K562 (cell line): ENCODE measurements around the gene TMC5.

ENCODE experiments used
- CREB5 ChIP-seq: fragments of 250-450 bp; sonication (Bioruptor Pico); IDR thresholded peaks from 2 replicates; pipeline ENCODE4 v1.5.0; 2020; ENCODE audit warnings: mild to moderate bottlenecking
- CTCF ChIP-seq, 3 experiments: IDR thresholded peaks in 2 of 3; conservative IDR thresholded peaks in 1 of 3; 2 replicates each; pipeline ENCODE4 v1.5.1; 2011 to 2012; ENCODE audit warnings: low read length in 3 of 3, mild to moderate bottlenecking in 3 of 3, control low read depth in 2 of 3, improper control_type of control experiment in 1 of 3, inconsistent platforms in 1 of 3, low read depth in 1 of 3, mixed read lengths in 1 of 3, moderate library complexity in 1 of 3; ENCODE audit not compliant: insufficient read depth in 2 of 3
- ERF ChIP-seq: fragments of 450-650 bp; formaldehyde crosslinking; IDR thresholded peaks from 2 replicates; pipeline ENCODE4 v1.4.0; 2020; ENCODE audit warnings: mild to moderate bottlenecking, mixed read lengths
- EZH2 ChIP-seq: IDR thresholded peaks from 2 replicates; pipeline ENCODE4 v1.6.1; 2012; ENCODE audit warnings: low read depth, mild to moderate bottlenecking, inconsistent platforms, low read length, borderline replicate concordance
- FOXP1 ChIP-seq: sonication (generic); formaldehyde crosslinking; IDR thresholded peaks from 2 replicates; pipeline ENCODE4 v1.8.0; 2022; ENCODE audit warnings: mild to moderate bottlenecking, missing genetic modification reagents
- NFE2L1 ChIP-seq: fragments of 450-650 bp; IDR thresholded peaks from 2 replicates; pipeline ENCODE4 v1.6.1; 2016; ENCODE audit warnings: missing genetic modification characterization, low read depth, mild to moderate bottlenecking, missing compliant biosample characterization, moderate library complexity, borderline replicate concordance
- NFYB ChIP-seq: IDR thresholded peaks from 2 replicates; pipeline ENCODE4 v1.6.1; 2011; ENCODE audit warnings: mild to moderate bottlenecking, moderate library complexity; ENCODE audit not compliant: insufficient read length; ENCODE audit errors: extremely low read depth
- SRF ChIP-seq, 2 experiments: fragments of 250-450, 450-650 bp in 1 of 2; sonication (Bioruptor Pico) in 1 of 2; sonication (generic) in 1 of 2; formaldehyde crosslinking; IDR thresholded peaks; 2 replicates each; pipeline versions ENCODE4 v1.5.0 to v1.5.1; 2020 to 2022; ENCODE audit warnings: mild to moderate bottlenecking in 1 of 2, missing genetic modification reagents in 1 of 2
- ZBTB7A ChIP-seq: IDR thresholded peaks from 2 replicates; pipeline ENCODE4 v1.6.1; 2011; ENCODE audit warnings: low read depth, mild to moderate bottlenecking, low read length, moderate library complexity, borderline replicate concordance; ENCODE audit not compliant: control insufficient read depth
- ZNF274 ChIP-seq: IDR thresholded peaks from 2 replicates; pipeline ENCODE4 v1.6.1; 2011; ENCODE audit warnings: low read depth, mild to moderate bottlenecking, low read length, moderate library complexity, borderline replicate concordance
- ZNF512 ChIP-seq: IDR thresholded peaks from 2 replicates; pipeline ENCODE4 v1.6.1; 2016; ENCODE audit warnings: missing genetic modification characterization, missing compliant biosample characterization

GRCh38 chr16:19468300-19468699, 50.6 kb downstream of the TMC5 start:
- TF ChIP-seq ZBTB7A (no peak), ERF (no peak), SRF (CRISPR knock-in tag; IDR thresholded peaks at IDR 0.05) (no peak), NFYB (no peak), CREB5 (CRISPR knock-in tag) (no peak), EZH2 (no peak), CTCF (IDR thresholded peaks at IDR 0.05 in 2 of 3, conservative IDR thresholded peaks at IDR 0.05 in 1 of 3; ENCODE audit: insufficient read depth in 2 of 3, low read depth in 1 of 3, low read length in 3 of 3) (no peak), NFE2L1 (tag) (no peak), ZNF274 (no peak), FOXP1 (CRISPR knock-in tag) (no peak), ZNF512 (tag) (no peak)
